Measurements from ENCODE around the gene FAM81A. TPM values are rescaled to one million over a fixed set of nuclear protein-coding genes. Genes with fewer than 3 reads are reported as not detected.

Gene FAM81A
- total RNA-seq, 1 donor from 2014 or later: 0.34 TPM

GRCh38 chr15:59516655-59517461, 78.9 kb downstream of the FAM81A start:
- H3K27ac Mint-ChIP-seq: no peak overlapping the region
- DNase-seq (ENCODE audit: low spot score, unreplicated experiment): no peak
- H3K4me1 Mint-ChIP-seq (ENCODE audit: low read depth): no peaks in the 10 kb centered on the region
- no peak overlapping the region for H3K4me3 Mint-ChIP-seq (ENCODE audit: low read depth)
- H3K36me3 Mint-ChIP-seq (ENCODE audit: insufficient read depth): no peaks in the 10 kb centered on the region
- H3K27me3 Mint-ChIP-seq: no peaks in the 10 kb centered on the region
- no peaks in the 10 kb centered on the region for H3K9me3 Mint-ChIP-seq (ENCODE audit: low read depth)
- TF ChIP-seq CTCF (IDR thresholded peaks at IDR 0.05; ENCODE audit: unreplicated experiment): no peak

- H3K9me3 Mint-ChIP-seq (ENCODE audit: low read depth): no peaks in the 10 kb centered on the region
- H3K27ac Mint-ChIP-seq: no peak overlapping the region
- H3K4me3 Mint-ChIP-seq (ENCODE audit: low read depth): no peak overlapping the region
- no peaks in the 10 kb centered on the region for H3K27me3 Mint-ChIP-seq
- no peaks in the 10 kb centered on the region for H3K4me1 Mint-ChIP-seq (ENCODE audit: low read depth)
- DNase-seq (ENCODE audit: low spot score, unreplicated experiment): no peak
- H3K36me3 Mint-ChIP-seq (ENCODE audit: insufficient read depth): no peaks in the 10 kb centered on the region
- no peak for TF ChIP-seq CTCF (IDR thresholded peaks at IDR 0.05; ENCODE audit: unreplicated experiment)
These were observed 81.3 kb downstream of the FAM81A start for GRCh38 chr15:59519329-59519728.

GRCh38 chr15:59521443-59521842, 83.5 kb downstream of the FAM81A start:
- no peak overlapping the region for H3K4me3 Mint-ChIP-seq (ENCODE audit: low read depth)

GRCh38 chr15:59522988-59523461, 85.0 kb downstream of the FAM81A start:
- no peak overlapping the region for H3K27ac Mint-ChIP-seq

More at GRCh38 chr15:59521443-59521842, 83.5 kb downstream of the FAM81A start:
- Mint-ChIP-seq H3K27me3 (no peaks in the 10 kb centered on the region), H3K27ac (no peak overlapping the region), H3K36me3 (ENCODE audit: insufficient read depth) (no peaks in the 10 kb centered on the region), H3K4me1 (ENCODE audit: low read depth) (no peaks in the 10 kb centered on the region), H3K9me3 (ENCODE audit: low read depth) (no peaks in the 10 kb centered on the region)
- TF ChIP-seq CTCF (IDR thresholded peaks at IDR 0.05; ENCODE audit: unreplicated experiment): no peak
- no peak for DNase-seq (ENCODE audit: low spot score, unreplicated experiment)

GRCh38 chr15:59523702-59524101, 85.7 kb downstream of the FAM81A start:
- Mint-ChIP-seq H3K27ac (no peak overlapping the region), H3K4me1 (ENCODE audit: low read depth) (no peaks in the 10 kb centered on the region), H3K9me3 (ENCODE audit: low read depth) (no peaks in the 10 kb centered on the region), H3K27me3 (no peaks in the 10 kb centered on the region), H3K36me3 (ENCODE audit: insufficient read depth) (no peaks in the 10 kb centered on the region), H3K4me3 (ENCODE audit: low read depth) (no peak overlapping the region)
- no peak for DNase-seq (ENCODE audit: low spot score, unreplicated experiment)
- no peak for TF ChIP-seq CTCF (IDR thresholded peaks at IDR 0.05; ENCODE audit: unreplicated experiment)

More at GRCh38 chr15:59522988-59523461, 85.0 kb downstream of the FAM81A start:
- H3K4me3 Mint-ChIP-seq (ENCODE audit: low read depth): no peak overlapping the region
- H3K4me1 Mint-ChIP-seq (ENCODE audit: low read depth): no peaks in the 10 kb centered on the region
- H3K9me3 Mint-ChIP-seq (ENCODE audit: low read depth): no peaks in the 10 kb centered on the region
- no peak for TF ChIP-seq CTCF (IDR thresholded peaks at IDR 0.05; ENCODE audit: unreplicated experiment)
- no peaks in the 10 kb centered on the region for H3K27me3 Mint-ChIP-seq
- H3K36me3 Mint-ChIP-seq (ENCODE audit: insufficient read depth): no peaks in the 10 kb centered on the region
- no peak for DNase-seq (ENCODE audit: low spot score, unreplicated experiment)

Data from progenitor cell of endocrine pancreas (in vitro differentiated cells).